ENCODE measurements around the gene NCDN.
"Not testable (repeated sequence)": the region's sequence is repeated elsewhere in the genome, so short reads cannot be mapped to it uniquely, and the experiment has no call there.

GRCh38 chr1:35576766-35577070 lies 19.1 kb downstream of the NCDN start:
- TF ChIP-seq CTCF (IDR thresholded peaks at IDR 0.05; ENCODE audit: borderline replicate concordance, extremely low read depth, low read length, poor library complexity, severe bottlenecking); EZH2 (IDR thresholded peaks at IDR 0.05; ENCODE audit: borderline replicate concordance, low read depth, low read length, severe bottlenecking): not testable (repeated sequence)
